ENCODE results near the gene TPD52L1.

Gene TPD52L1

DNA sequence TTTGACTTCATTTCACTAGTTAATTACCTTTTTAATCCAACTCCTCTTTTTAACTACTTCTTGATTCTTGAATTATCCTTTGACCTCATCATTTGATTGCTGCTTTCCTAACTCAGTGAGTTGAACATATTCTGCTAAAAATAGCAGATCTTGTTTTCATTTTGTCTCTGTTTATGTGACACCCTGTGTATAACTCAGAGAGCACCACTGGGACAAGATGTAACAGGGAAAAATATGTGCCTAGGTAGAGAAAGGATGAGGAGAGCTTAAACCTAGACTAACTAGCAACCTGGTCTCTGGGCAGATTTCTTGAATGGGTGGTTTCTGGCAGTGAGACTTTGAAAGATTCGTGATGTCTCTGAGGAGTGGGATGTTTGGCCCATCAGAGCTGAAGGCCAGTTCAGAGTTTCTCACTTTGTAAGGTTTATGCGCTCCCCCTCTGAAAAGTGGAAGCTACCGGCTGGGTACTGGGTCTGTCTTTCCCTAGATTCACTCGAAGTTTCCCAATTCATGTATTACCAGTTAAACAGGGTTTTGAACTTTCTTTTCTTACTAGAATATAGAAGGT lies 61.8 kb downstream of the TPD52L1 start:
- no peak for DNase-seq

DNA sequence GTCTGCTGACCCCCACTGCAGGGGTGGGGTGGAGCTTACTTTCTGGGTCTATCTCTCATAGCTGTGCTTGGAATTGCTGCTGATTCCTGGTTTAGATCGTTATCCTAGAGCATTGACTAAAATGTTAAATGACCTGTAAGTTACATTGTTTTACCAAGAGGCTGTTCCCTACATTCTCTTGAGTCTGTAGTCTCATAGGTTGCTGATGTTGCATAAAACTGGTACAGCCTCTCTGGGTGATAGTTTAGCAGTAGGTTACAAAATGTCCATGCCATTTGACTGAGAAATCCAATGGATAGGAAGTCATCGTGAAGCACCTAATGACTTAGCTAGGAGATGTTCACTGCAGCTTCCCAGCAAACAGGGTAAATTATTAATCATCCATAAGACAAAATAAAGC lies 62.4 kb downstream of the TPD52L1 start:
- DNase-seq, result no peak

DNA sequence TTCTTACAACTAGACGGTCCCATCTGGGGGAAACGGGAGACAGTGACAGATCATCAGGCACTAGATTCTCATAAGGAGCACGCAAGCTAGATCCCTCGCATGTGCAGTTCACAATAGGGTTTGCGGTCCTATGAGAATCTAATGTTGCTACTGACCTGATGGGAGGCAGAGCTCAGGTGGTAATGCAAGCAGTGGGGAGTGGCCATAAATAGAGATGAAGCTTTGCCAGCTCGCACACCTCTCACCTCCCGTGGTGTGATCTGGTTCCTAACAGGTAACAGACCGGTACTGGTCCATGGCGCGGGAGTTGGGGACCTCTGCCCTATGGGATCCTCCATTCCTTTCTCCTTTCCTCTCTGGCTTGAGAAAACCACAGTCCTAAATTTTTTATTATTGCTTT lies 63.8 kb downstream of the TPD52L1 start:
- no peak for DNase-seq

DNA sequence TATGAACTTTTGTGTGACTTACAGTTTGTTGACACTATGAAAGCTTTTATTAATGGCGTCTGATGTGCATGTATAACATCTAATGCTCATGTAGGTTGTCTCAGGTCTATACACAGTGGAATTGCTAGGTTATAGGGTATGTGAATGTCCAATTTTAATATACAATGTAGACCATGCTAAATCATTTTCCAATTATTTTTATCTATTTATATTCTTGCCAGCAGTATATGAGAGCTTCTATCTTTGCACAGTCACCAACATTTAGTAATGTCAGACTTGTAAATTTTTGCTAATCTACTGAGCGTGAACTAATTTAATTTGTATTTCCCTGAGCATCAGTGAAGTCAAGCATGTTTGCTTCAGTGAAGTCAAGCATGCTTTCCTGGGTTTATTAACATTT lies 64.4 kb downstream of the TPD52L1 start:
- DNase-seq, result no peak

DNA sequence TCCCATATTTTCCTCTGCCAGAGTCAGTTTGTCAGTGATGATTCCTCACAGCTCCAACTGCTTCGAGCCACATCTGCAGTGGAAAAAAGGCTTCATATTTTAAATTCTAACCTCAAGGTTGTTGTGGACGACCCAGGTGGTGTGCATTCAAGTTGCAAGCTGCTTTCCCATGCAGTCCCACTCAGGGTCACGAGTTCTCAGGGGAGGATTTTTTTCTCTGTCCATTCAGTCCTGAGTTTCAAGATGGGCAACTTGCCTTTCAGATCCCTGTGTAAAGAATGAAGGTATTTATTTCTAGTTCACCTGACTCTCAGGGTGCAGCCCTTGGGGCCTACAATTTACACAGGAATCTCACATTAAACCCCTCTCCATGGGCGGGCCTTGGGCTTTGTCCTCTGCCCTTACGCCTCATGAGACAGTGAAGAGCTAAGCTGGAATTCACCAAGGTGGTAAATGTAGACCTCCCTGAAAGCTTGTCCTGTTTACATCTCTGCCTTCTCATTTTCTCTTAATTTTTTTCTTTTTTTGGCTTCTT lies 65.9 kb downstream of the TPD52L1 start:
- DNase-seq, result no peak

DNA sequence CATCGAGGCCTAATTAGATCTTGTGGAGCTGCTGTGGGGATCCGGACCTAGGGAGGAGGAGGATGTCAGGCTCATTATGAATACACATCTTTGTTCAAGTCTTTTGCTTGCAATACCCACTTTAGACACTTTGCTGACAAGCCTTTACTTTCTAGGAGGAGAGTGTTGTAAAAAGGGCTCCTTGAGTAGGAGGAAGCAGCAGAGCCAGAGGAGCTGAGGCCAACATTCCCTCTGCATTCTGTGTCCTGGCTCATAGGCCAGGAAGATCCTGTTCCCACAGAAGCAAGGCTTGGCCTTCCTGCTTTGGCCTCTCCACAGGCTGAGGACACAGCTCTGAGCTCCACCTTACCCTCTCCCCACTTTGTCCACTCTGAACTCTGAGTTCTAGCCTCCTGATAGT lies 67.1 kb downstream of the TPD52L1 start:
- DNase-seq, result no peak

DNA sequence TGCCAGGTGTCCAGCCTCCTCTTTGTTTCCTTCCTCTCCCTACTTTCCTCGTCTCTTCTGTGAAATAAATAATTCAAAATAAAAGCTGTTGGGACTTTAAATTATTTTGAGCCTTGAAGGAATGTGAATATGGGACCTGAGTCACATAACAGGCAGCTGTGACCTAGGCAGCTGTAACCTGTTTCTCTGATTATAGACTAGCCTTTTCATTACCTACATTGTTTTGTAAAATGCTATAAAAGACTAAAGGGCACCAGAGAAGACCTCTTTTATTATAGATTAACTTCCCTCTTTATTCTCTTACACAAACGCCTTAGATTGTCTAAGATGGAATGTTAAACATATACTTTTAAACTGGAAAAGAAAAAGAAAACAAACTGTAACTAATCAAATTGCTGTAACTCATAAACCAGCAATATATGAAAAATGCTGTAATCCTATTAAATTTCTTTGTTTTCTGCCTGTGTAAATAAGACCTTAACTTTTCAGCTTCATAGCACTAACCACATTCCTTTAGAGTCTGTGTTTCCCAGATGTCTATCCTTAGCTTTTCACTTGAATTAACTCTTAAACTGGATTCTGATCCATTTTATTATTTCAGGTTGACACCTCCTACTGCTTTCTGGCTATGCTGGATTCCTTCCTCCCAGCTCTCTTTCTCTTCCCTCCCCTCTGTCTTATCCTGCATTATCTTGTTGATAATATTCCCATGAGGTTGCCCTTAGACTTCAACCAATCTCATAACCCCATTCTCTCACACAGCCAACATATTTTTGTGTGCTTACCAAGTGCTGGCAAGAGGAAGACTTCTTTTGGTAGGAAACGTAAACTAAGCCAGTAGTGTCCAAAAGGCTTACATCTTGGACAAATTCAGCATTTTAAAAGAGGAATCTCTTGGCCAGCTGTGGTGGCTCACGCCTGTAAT lies 69.2 kb downstream of the TPD52L1 start:
- no peak for DNase-seq

DNA sequence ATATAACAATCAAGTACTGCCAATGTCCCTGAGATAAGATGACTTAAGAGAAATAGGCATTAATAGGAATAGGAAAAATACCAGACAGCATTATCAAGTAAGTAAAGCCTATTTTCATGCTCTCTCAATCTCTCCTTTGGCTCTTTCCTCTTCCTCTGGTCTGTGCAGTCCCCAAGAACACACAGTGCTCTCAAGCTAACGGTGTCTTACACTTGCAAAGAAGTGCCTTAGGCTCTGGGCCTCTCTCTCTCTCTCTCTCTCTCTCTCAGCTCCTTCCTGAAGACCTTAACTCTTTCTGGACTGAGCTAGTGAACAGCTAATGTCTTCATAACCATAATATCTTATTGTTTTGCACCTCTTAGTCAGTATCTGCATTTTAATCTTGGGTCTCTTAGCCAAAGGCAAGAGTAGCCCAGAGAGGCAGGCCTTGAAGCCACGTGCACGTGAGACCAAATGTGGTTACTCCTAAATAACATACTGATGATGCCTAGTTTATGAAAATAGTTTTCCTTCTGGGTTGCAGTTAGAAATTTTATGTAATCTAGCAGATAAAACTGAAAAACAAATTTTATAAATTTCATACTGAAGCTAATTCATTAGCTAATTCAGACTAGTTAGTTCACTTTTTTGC lies 70.8 kb downstream of the TPD52L1 start:
- DNase-seq, result no peak

DNA sequence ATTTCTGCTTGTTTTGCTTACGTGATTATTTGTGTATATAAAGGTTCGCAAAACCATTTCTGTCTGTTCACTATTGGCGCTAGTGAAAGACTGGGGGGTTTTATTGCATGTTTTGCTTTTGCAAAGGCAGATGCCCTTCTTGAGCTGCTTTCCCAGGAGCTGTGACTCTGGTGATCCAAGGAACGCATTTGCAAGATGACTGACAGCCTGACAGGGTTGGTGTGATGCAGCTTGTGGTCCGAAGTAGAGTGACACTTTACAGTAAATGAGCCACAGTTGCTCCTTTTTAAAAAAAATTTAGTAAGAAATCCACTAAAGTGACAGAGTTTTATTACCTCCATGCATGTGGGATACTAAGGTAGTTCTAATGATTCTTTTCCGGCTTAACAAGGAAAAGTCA lies 73.7 kb downstream of the TPD52L1 start:
- no peak for DNase-seq

DNA sequence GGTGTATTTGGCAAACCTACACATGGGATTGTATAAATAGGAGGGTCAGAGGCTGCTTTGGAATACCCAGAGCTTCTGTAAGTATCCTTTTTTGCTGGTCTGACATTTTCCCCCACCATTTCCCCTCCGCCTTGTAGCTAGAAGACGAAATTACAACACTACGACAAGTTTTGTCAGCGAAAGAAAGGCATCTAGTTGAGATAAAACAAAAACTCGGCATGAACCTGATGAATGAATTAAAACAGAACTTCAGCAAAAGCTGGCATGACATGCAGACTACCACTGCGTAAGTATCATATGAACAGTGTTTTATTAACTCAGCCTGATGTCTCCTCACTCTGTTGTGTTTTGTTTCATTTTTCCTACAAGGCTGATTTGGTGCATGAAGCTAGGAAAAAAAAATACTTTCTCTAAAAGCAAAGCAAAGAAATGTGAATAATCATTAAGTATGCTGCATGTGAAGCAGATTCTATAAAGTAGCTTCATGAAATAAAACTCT lies 75.5 kb downstream of the TPD52L1 start:
- DNase-seq, result no peak

DNA sequence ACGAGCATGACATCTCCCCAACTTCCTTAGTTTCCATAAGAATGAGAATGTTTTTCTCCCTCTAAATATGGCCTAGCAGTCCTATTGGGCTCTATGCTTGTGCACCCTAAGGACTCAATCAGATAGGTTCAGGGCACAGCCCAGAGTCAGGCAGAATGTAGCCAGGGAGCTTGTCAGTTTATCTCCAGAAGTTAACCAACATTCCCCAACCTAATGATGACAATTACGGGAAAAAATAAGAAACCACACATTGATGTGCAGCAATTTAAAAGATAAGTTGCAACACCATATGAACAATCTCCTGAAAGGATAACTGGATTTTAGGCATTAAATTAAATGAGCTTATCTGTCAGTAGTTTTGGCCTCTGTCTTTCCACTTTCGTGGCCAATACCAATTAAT lies 77.1 kb downstream of the TPD52L1 start:
- DNase-seq, result no peak

DNA sequence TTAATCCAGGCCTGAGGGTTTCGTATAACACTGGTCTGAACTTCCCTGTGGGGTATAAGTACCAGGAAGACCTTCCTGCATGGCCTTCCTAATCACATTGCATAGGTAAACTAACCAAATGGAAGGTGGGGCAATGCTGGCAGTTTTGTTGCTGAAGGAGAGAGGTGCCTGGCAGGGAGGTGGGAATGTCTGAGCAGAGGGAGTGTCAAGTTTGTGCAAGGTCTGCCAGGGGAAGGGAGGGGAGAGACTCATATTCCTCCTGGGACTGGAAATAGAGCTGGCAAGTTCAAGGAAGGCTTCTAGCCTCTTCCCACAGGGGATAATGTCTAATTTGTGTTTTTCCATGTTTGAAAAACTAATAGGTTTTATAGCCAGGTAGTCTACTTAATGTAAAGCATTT lies 77.6 kb downstream of the TPD52L1 start:
- DNase-seq, result no peak

DNA sequence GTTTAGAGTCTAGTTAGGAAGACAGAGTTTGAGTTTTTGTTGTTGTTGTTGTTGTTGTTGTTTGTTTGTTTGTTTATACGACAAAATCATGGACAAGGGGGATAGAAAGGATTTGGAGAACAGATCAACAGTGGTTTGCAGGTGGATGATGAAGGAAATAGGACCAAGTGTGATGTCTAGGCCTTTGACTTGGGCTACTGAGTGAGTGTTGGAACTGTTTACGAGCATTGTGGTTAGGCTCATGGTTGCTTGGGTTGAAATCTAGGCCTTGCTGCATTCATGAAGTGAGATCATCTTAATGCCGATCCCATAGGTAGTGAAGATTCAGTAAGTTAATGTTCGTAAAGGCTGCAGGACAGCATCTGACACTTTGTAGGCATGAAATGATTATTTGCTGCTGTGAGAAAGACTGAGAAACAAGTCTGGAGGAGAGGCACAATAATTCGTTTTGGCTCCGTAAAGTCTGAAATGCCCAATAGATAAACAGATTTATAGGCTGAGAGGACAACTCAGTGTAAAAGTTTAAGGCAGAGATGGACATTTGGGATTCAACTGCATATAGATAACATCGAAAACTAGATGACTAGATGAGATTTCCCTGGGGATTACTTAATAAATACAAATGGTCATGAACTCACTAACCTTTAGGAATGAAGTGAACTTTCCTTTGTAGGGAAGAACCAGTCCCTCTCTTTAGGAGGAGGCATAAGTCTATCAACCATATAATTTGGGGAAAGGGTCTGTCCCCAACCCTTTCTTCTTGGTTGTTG lies 78.2 kb downstream of the TPD52L1 start:
- no peak for DNase-seq

DNA sequence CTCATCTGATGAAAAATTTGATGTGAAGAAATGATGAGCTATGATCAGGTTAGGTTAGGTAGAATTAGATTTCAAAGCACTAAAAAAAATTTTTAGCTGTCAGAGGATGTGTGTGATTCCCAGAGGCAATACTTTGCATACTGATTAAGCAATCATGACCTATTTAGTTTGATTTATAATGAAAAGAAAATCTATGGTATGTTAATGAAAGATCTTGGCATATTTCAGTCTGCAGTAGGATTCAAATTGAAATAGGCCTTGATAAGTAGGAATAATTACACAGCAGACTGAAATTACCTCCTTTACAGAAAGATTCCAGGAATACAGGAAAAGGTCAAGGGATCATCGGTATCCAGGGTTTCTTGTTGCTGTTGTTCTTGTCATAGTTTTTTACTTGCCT lies 78.9 kb downstream of the TPD52L1 start:
- DNase-seq, result no peak

DNA sequence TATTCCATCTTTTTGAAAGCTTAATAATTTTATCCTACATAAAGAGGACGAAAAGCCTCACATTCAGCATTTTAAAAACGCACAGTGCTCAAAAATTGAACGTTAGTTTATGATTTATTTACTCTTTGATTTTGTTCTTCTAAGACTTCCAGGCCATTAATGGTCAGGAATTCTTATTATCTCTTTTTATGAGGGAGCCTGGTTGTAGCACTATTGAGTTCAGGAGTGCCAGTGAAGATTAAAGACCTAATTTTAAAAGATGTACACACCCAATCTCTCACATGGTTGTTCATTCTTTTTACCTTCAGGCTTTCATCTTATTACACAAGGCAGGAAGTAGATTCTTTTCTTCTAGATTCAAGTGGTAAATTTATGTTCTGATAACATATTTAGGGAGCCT lies 79.6 kb downstream of the TPD52L1 start:
- DNase-seq, result no peak

DNA sequence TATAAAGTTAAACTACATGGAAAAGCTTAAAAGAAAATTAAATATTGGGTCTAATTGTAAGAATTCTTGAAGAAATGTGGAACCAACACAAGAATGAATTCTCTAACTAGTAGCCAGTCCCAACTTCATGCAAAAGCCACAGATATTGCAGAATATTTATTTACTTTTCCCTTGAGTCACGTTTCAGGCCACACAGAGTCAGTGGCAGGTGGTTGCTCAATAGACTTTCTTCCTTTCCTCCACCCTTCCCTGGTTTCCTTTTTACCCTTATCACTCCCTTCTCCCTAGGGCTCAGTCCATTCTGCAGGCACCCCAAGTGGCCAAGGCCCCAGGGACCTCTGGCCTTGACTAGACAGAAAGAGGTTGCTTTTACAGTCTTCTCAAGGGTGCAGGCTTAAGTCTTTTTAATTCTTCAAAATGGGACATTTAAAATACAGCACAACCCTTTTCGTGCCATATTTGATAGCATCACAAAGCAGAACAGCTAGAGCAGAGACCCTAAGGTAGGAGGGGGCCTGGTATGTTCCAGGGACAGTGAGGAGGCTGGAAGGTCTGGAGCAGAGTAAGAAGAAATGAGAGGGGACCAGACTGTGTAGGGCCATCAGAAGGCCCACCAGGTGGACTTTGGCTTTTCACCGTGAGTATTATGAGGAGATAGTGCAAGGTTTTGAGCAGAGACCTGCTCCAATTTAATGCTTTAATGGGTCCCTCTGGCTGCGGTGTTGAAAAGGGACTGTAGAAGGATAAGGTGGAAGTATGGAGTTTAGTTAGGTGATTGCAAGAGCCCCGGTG lies 83.2 kb downstream of the TPD52L1 start:
- DNase-seq, result no peak

DNA sequence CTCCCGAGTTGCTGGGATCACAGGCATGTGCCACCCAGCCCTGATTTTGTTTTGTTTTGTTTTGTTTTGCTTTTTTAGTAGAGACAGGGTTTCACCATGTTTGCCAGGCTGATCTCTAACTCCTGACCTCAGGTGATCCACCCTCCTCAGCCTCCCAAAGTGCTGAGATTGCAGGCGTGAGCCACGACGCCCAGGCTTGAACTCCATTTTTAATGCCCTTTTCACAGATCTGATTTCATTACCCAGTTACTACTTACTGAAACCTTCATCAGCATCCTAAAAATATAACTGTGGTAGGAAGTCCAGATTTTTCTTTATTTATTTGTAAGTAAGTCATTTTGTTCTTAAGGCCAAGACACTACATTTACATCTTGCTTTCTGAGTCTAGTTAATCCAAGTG lies 84.2 kb downstream of the TPD52L1 start:
- DNase-seq, result no peak

DNA sequence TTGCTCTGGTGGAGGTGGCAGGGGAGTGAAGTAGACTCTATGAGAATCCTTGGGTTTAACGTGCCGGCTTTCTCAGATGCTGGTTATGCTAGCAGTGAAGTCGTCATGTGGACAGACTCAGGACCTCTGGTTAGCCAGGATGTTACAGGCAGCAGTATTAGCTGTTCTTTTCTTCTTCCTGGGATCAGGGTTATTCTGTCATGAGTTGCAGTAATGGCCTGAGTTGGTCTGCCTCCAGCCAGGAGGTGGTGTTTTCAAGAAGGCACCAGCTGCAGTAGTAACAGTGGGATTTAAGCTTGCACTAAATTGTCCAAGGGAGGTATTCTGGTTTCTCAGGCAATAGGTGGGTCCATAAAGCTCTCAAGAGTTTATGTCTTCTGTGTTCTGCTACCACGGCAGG lies 91.5 kb downstream of the TPD52L1 start:
- no peak for DNase-seq

DNA sequence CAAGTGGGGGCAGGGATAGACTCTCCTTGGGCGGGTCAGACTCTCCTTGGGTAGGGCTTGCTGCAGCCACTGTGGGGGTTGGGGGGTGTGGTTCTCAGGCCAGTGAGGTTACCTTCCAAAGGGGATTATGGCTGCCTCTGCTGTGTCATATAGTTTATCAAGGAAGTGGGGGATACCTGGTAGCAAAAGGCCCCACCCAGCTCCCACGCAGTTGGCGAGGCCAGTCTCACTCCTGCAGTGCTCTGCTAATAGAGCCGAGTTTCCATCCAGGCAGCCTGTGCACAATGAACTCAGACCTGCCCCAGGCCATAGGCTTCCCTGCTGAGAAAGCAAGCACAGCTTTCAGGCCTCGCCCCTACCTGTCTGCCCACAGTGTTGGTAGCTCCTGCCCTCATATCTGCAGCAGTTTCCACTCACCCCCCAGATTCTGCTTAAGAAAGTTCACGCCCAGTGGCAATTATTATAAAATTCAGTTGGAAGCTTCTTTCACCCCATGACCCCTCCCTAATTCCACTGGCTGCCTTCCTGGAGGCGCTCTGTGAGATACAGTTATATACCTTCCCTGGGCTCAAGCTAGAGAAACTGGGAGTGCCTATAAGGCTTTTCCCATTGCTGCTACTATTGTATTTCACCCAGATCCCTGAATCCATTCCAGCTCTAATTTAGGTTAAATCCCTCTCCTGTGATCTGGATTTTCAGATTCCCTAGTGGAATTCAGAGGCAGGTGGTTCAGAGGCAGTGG lies 92.1 kb downstream of the TPD52L1 start:
- no peak for DNase-seq

DNA sequence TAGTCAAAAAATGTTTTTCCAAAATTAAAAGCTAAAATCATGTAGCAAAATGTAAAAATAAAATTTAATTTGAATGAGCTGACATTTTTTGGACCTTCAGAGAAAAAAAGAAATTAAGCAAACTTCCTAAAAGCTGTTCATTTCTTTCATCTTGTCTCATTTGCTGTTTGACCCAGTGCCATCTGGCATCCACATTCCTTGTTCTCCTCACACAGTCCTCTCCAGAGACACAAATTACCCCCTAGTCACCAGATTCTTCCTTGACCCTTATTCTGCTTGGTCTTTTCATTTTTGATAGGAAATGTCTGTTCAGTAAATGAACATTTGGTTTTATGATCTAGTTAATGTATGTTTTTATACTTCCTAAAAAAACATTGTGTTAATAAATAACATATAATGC lies 93.0 kb downstream of the TPD52L1 start:
- DNase-seq, result no peak

DNA sequence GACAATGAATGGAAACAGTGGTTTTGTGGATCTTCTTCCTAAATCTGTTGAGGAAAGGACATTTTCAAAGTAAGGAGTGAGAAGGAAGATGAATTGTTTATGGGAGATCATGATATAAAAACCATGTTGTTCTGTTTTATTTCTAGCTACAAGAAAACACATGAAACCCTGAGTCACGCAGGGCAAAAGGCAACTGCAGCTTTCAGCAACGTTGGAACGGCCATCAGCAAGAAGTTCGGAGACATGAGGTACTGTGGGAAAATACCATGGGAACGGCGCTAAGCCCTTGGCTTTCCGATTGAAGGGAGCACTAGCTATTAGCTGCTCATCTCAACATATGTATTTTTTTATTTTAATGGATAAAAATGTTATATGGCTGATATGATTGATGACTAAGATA lies 94.6 kb downstream of the TPD52L1 start:
- DNase-seq, result no peak

Data from DMS79 treated with DMSO at 0.1 percent for 48 hours (cell line).